Endothelial cell of umbilical vein (primary cell): ENCODE data around the gene PAQR8. TPM values are rescaled to one million over a fixed set of nuclear protein-coding genes. Genes with fewer than 3 reads are reported as not detected.

ENCODE experiments used
- BruUV-seq: library from RNA; stranded (reverse); fragments of 400-500 nt; replicated peaks from 2 replicates; lab custom pipeline; 2021; lab: Mats Ljungman, UMichigan
- CTCF ChIA-PET: fragments of 300-600, 350-600 bp; sonication (Branson Sonifier 250); formaldehyde crosslinking; loops from one replicate; lab custom pipeline; 2021; ENCODE audit warnings: antibody characterized with exemption, inconsistent platforms; lab: Charles Lee
- POLR2A ChIA-PET: fragments of 300-600, 350-600 bp; sonication (Branson Sonifier 250); formaldehyde crosslinking; loops from one replicate; lab custom pipeline; 2021; ENCODE audit warnings: antibody characterized with exemption, inconsistent platforms; lab: Charles Lee
- DNase-seq: peaks from one replicate; pipeline ENCODE4 v3.0.0-alpha.2; 2011; ENCODE audit warnings: low read depth, low spot score
- FAIRE-seq: peaks from 2 replicates; lab custom pipeline; 2011; peaks lifted over from hg19 to GRCh38; lab: Jason Lieb, UNC
- H2AFZ ChIP-seq: 2 replicates; pipeline ENCODE4 v1.6.0; 2012; ENCODE audit warnings: low read depth, low read length, control low read depth, inconsistent platforms
- H3K27ac ChIP-seq: 2 replicates; pipeline ENCODE4 v1.5.1; 2011; ENCODE audit warnings: low read depth, mild to moderate bottlenecking, control low read depth, low read length, moderate library complexity; ENCODE audit not compliant: insufficient read depth
- H3K27me3 ChIP-seq, 2 experiments: 2 replicates each; pipeline versions ENCODE4 v1.6.0 to v1.6.1; 2011; ENCODE audit warnings: low read length in 2 of 2, mixed read lengths in 1 of 2; ENCODE audit not compliant: control insufficient read depth in 2 of 2, insufficient read depth in 2 of 2
- H3K36me3 ChIP-seq, 2 experiments: 2 replicates in 1 of 2; 3 replicates in 1 of 2; pipeline ENCODE4 v1.5.1; 2011; ENCODE audit warnings: low read length in 2 of 2, mild to moderate bottlenecking in 1 of 2, moderate library complexity in 1 of 2; ENCODE audit not compliant: control insufficient read depth in 2 of 2, insufficient read depth in 2 of 2; ENCODE audit errors: extremely low read depth in 1 of 2
- H3K4me1 ChIP-seq: 3 replicates; pipeline ENCODE4 v1.5.1; 2011; ENCODE audit warnings: mild to moderate bottlenecking, low read length; ENCODE audit not compliant: control insufficient read depth, insufficient read depth; ENCODE audit errors: extremely low read depth
- H3K4me2 ChIP-seq: 2 replicates; pipeline ENCODE4 v1.6.1; 2011; ENCODE audit warnings: low read length, control low read depth, mixed read lengths; ENCODE audit not compliant: insufficient read depth
- H3K4me3 ChIP-seq, 3 experiments: fragments of 200-600 bp in 1 of 3; sonication (generic), shearing (Covaris generic) in 1 of 3; replicated peaks in 1 of 3; 2 replicates each; pipeline ENCODE4 v1.5.1; 2011 to 2016; ENCODE audit warnings: control low read depth in 3 of 3, low read length in 3 of 3, mild to moderate bottlenecking in 2 of 3, inconsistent platforms in 1 of 3, low read depth in 1 of 3, moderate library complexity in 1 of 3; ENCODE audit not compliant: insufficient read depth in 1 of 3
- H3K79me2 ChIP-seq: 2 replicates; pipeline ENCODE4 v1.6.0; 2012; ENCODE audit warnings: low read length, inconsistent platforms; ENCODE audit not compliant: control insufficient read depth, insufficient read depth
- H3K9ac ChIP-seq: replicated peaks from 2 replicates; pipeline ENCODE3; 2011; ENCODE audit warnings: low read length, control low read depth; ENCODE audit not compliant: insufficient read depth; ENCODE audit errors: extremely low read depth
- H3K9me1 ChIP-seq: replicated peaks from 3 replicates; pipeline ENCODE4 v1.6.0; 2011; ENCODE audit warnings: mild to moderate bottlenecking, low read length; ENCODE audit not compliant: control insufficient read depth, insufficient read depth; ENCODE audit errors: extremely low read depth
- H3K9me3 ChIP-seq: replicated peaks from 2 replicates; pipeline ENCODE4 v1.5.1; 2012; ENCODE audit warnings: low read length, inconsistent platforms; ENCODE audit not compliant: control insufficient read depth, insufficient read depth
- H4K20me1 ChIP-seq: replicated peaks from 2 replicates; pipeline ENCODE3; 2011; ENCODE audit warnings: mild to moderate bottlenecking, low read length; ENCODE audit not compliant: control insufficient read depth, insufficient read depth; ENCODE audit errors: extremely low read depth
- CTCF ChIP-seq, 2 donors: IDR thresholded peaks; 1 replicate in 1 of 2; 2 replicates in 1 of 2; pipeline ENCODE4 v1.5.1; 2011; ENCODE audit warnings: low read length in 2 of 2, mild to moderate bottlenecking in 2 of 2, moderate library complexity in 2 of 2, control low read depth in 1 of 2, inconsistent platforms in 1 of 2, low read depth in 1 of 2; ENCODE audit not compliant: insufficient read depth in 1 of 2; ENCODE audit errors: extremely low read depth in 1 of 2
- EZH2 ChIP-seq: IDR thresholded peaks from 2 replicates; pipeline ENCODE4 v1.6.1; 2012; ENCODE audit warnings: borderline replicate concordance, low read depth, mild to moderate bottlenecking, moderate library complexity, low read length, inconsistent platforms; ENCODE audit not compliant: severe bottlenecking
- FOS ChIP-seq: IDR thresholded peaks from 2 replicates; pipeline ENCODE4 v1.6.1; 2011; ENCODE audit warnings: mild to moderate bottlenecking, low read length, moderate library complexity, borderline replicate concordance; ENCODE audit not compliant: insufficient read depth
- GATA2 ChIP-seq: IDR thresholded peaks from 2 replicates; pipeline ENCODE4 v1.7.0; 2011; ENCODE audit warnings: low read depth, mild to moderate bottlenecking, moderate library complexity, mixed read lengths, low read length; ENCODE audit not compliant: insufficient read length, insufficient read depth
- JUN ChIP-seq: IDR thresholded peaks from 2 replicates; pipeline ENCODE4 v1.6.1; 2011; ENCODE audit warnings: borderline replicate concordance, low read depth; ENCODE audit not compliant: insufficient read length, insufficient read depth
- MYC ChIP-seq: IDR thresholded peaks from one replicate; pipeline ENCODE4 v1.6.1; 2011; ENCODE audit warnings: mild to moderate bottlenecking, low read depth, low read length
- POLR2A ChIP-seq: IDR thresholded peaks from 2 replicates; pipeline ENCODE4 v1.6.1; 2012; ENCODE audit warnings: low read depth, mild to moderate bottlenecking, control low read depth, low read length
- POLR2AphosphoS5 ChIP-seq: IDR thresholded peaks from 2 replicates; pipeline ENCODE4 v1.6.1; 2012; ENCODE audit warnings: low read depth, mild to moderate bottlenecking, control low read depth, low read length, moderate library complexity; ENCODE audit not compliant: insufficient read depth
- dilution Hi-C: fragments of 300-500 bp; cut with MboI; formaldehyde crosslinking; loops from one replicate; pipeline ENCODE4 v1.15.0; 2019; ENCODE audit warnings: low sequenced_read_pairs; ENCODE audit not compliant: extremely low pct_ligation_motif_present
- intact Hi-C: fragments of 100-400 bp; cut with micrococcal nuclease; formaldehyde crosslinking; loops from one replicate; pipeline ENCODE4 v1.10.0; 2022
- polyA plus RNA-seq, 4 experiments: library from polyadenylated mRNA; depleted of rRNA in 3 of 4; stranded (reverse) in 3 of 4; unstranded in 1 of 4; fragments of >200 nt; gene quantifications; 2 replicates each; pipeline versions ENCODE4 v1.2.1 to v1.2.3, GENCODE V29; 2011 to 2012; ENCODE audit warnings: missing spikeins in 1 of 4
- total RNA-seq: library from RNA; stranded (reverse); gene quantifications from 2 replicates; pipeline ENCODE4 v1.2.3, GENCODE V29; 2021
- TF ChIP-seq, protein P1 (sequence below): IDR thresholded peaks from 2 replicates; pipeline ENCODE4 v1.6.1; 2011; ENCODE audit not compliant: insufficient read depth, insufficient read length

The PAQR8 gene
- total and polyA plus RNA-seq, 2 donors (not counting 3 experiments of a cell fraction or from before 2014, with no cell fraction given): 4.3 to 6.0 TPM

DNA sequence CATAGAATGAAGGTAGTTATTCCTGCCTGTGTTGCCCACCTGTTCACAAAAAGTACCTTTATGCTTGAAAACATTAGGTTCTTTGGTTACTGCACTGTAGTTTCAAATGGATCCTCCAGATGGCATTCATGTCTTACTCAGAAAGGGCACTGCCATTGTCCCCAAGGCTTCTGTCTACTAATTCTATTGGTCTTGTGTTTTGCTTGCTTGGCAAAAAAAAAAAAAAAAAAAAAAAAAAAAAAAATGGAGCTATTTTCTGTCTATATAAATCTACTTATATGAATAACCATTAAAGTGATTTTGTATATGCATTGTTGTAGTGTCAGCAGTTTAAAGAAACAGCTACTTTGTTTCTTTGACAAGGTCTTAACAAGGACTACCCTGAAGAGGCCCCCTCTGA lies 45.5 kb downstream of the PAQR8 start:
- FAIRE-seq: peak; percentile 71
- no peaks in the 10 kb centered on the region for H3K79me2 ChIP-seq
- CTCF ChIA-PET: interaction anchor here (0.6 to 1.6 kb wide), 66 partner anchors 8 to 1353 kb away, joined by 3 to 100 read pairs (median 4); partner anchors contain the start of genes EFHC1, GSTA4, MCM3 and PAQR8
- no peaks in the 10 kb centered on the region for H3K9me3 ChIP-seq
- peak; percentile 71 for DNase-seq
- no peak overlapping the region for H3K4me3 ChIP-seq
- H4K20me1 ChIP-seq: no peaks in the 10 kb centered on the region
- no peaks in the 10 kb centered on the region for H3K27me3 ChIP-seq
- TF ChIP-seq JUN (no peak), CTCF (IDR thresholded peaks at IDR 0.05; ENCODE audit: extremely low read depth in 1 of 2, insufficient read depth in 1 of 2, low read depth in 1 of 2, low read length in 2 of 2) (peak; percentile 45 to 58)
- H3K9me1 ChIP-seq: no peaks in the 10 kb centered on the region
- H2AFZ ChIP-seq: no peak overlapping the region
- no peaks in the 10 kb centered on the region for H3K4me1 ChIP-seq
- BruUV-seq: no TSS peak
- H3K9ac ChIP-seq: no peak overlapping the region
- peaks cover 0 to 4% of the 10 kb centered on the region in 2 experiments for H3K36me3 ChIP-seq
- H3K4me2 ChIP-seq: no peak overlapping the region
- POLR2A ChIA-PET: interaction anchor here (0.6 kb wide), 3 partner anchors 124 to 439 kb away, joined by 3 to 4 read pairs (median 4); no protein-coding TSS in a partner anchor
- intact Hi-C loops: loop anchor here (1.0 kb wide), 3 partner anchors 256 to 588 kb away; partner anchors contain the start of gene GSTA4
- no peak overlapping the region for H3K27ac ChIP-seq
- dilution Hi-C loops: loop anchor here (25.0 kb wide), 1 partner anchor 130 kb away; no protein-coding TSS in a partner anchor

- FAIRE-seq (no peak), DNase-seq (no peak)
- no peaks in the 10 kb centered on the region for H3K9me3 ChIP-seq
- no TSS peak for BruUV-seq
- H4K20me1 ChIP-seq: no peaks in the 10 kb centered on the region
- H2AFZ ChIP-seq: no peak overlapping the region
- no peaks in the 10 kb centered on the region for H3K79me2 ChIP-seq
- dilution Hi-C loops (loop anchor here (25.0 kb wide), 1 partner anchor 128 kb away; no protein-coding TSS in a partner anchor), intact Hi-C loops (no loop called here)
- no peak overlapping the region for H3K9ac ChIP-seq
- ChIA-PET POLR2A (no interaction called here), CTCF (interaction anchor here (0.8 to 1.3 kb wide), 3 partner anchors 9 to 254 kb away, joined by 3 to 9 read pairs (median 3); no protein-coding TSS in a partner anchor)
- no peaks in the 10 kb centered on the region for H3K27me3 ChIP-seq
- no peak overlapping the region for H3K4me3 ChIP-seq
- no peaks in the 10 kb centered on the region for H3K4me1 ChIP-seq
- no peaks in the 10 kb centered on the region for H3K36me3 ChIP-seq
- no peak overlapping the region for H3K4me2 ChIP-seq
- no peak for TF ChIP-seq JUN
- no peak for TF ChIP-seq MYC
- no peak for TF ChIP-seq GATA2
- no peak for TF ChIP-seq CTCF (IDR thresholded peaks at IDR 0.05; ENCODE audit: extremely low read depth in 1 of 2, insufficient read depth in 1 of 2, low read depth in 1 of 2, low read length in 2 of 2)
- no peak for TF ChIP-seq FOS
- TF ChIP-seq POLR2AphosphoS5: no peak
- TF ChIP-seq POLR2A: no peak
- TF ChIP-seq EZH2: no peak
- TF ChIP-seq, protein P1, sequence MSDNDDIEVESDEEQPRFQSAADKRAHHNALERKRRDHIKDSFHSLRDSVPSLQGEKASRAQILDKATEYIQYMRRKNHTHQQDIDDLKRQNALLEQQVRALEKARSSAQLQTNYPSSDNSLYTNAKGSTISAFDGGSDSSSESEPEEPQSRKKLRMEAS: no peak
- H3K27ac ChIP-seq: no peak overlapping the region
- no peaks in the 10 kb centered on the region for H3K9me1 ChIP-seq
These were observed 47.5 kb downstream of the PAQR8 start for GRCh38 chr6:52409499-52409898.
